Subcutaneous abdominal adipose tissue (tissue), 5 donors: ENCODE results near the gene PEX1.
"Not testable (repeated sequence)": the region's sequence is repeated elsewhere in the genome, so short reads cannot be mapped to it uniquely, and the experiment has no call there.

Experiments used
- H3K27ac ChIP-seq: one replicate; pipeline ENCODE4 v1.7.0; 2013; ENCODE audit warnings: low read depth, mild to moderate bottlenecking, inconsistent platforms, low read length, moderate library complexity
- H3K27me3 ChIP-seq, 5 donors: one replicate each; pipeline ENCODE4 v1.7.0; 2013; ENCODE audit warnings: low read length in 5 of 5, inconsistent platforms in 1 of 5; ENCODE audit not compliant: control insufficient read depth in 5 of 5, insufficient read depth in 4 of 5
- H3K36me3 ChIP-seq, 5 donors: one replicate each; pipeline ENCODE4 v1.7.0; 2013; ENCODE audit warnings: low read length in 5 of 5; ENCODE audit not compliant: control insufficient read depth in 5 of 5, insufficient read depth in 5 of 5
- H3K4me1 ChIP-seq, 5 donors: one replicate each; pipeline ENCODE4 v1.7.0; 2013; ENCODE audit warnings: low read length in 5 of 5, mild to moderate bottlenecking in 3 of 5, moderate library complexity in 1 of 5; ENCODE audit not compliant: control insufficient read depth in 5 of 5, insufficient read depth in 5 of 5
- H3K4me3 ChIP-seq, 5 donors: one replicate each; pipeline ENCODE4 v1.7.0; 2013; ENCODE audit warnings: low read length in 5 of 5, low read depth in 1 of 5
- H3K9ac ChIP-seq, 5 donors: one replicate each; pipeline ENCODE4 v1.7.0; 2013; ENCODE audit warnings: low read length in 5 of 5, mild to moderate bottlenecking in 4 of 5, moderate library complexity in 3 of 5
- H3K9me3 ChIP-seq, 5 donors: one replicate each; pipeline ENCODE4 v1.7.0; 2013; ENCODE audit warnings: low read length in 5 of 5; ENCODE audit not compliant: control insufficient read depth in 5 of 5
- donor health status: healthy.
- donor health status: healthy.
- donor health status: healthy.
- donor health status: healthy.
- donor health status: healthy.

The PEX1 gene

GRCh38 chr7:92484226-92484625 is 44.1 kb downstream of the PEX1 start:
- Histone ChIP-seq H3K36me3 (peaks cover 9 to 22% (median 18%) of the 10 kb centered on the region in 5 donors), H3K4me1 (peaks cover 0 to 23% (median 14%) of the 10 kb centered on the region in 5 donors)
- not testable (repeated sequence) for H3K27ac ChIP-seq, H3K9me3 ChIP-seq, H3K9ac ChIP-seq, H3K27me3 ChIP-seq, H3K4me3 ChIP-seq

- H3K9ac ChIP-seq, H3K27me3 ChIP-seq, H3K9me3 ChIP-seq, H3K27ac ChIP-seq, H3K4me3 ChIP-seq: not testable (repeated sequence)
- peaks cover 7 to 19% (median 12%) of the 10 kb centered on the region in 5 donors for H3K36me3 ChIP-seq
- peaks cover 0 to 21% (median 14%) of the 10 kb centered on the region in 5 donors for H3K4me1 ChIP-seq
Observed at GRCh38 chr7:92483624-92484023, 44.7 kb downstream of the PEX1 start.

GRCh38 chr7:92479146-92479545 is 49.2 kb downstream of the PEX1 start:
- not testable (repeated sequence) for H3K9ac ChIP-seq, H3K27me3 ChIP-seq, H3K4me1 ChIP-seq, H3K4me3 ChIP-seq, H3K27ac ChIP-seq, H3K9me3 ChIP-seq
- H3K36me3 ChIP-seq = peaks cover 0 to 23% (median 2%) of the 10 kb centered on the region in 5 donors

GRCh38 chr7:92478711-92479110 is 49.6 kb downstream of the PEX1 start:
- no peak overlapping the region for H3K27ac ChIP-seq
- no peak overlapping the region for H3K4me3 ChIP-seq
- H3K36me3 ChIP-seq = peaks cover 0 to 23% (median 2%) of the 10 kb centered on the region in 5 donors
- H3K9ac ChIP-seq = no peak overlapping the region
- no peaks in the 10 kb centered on the region for H3K4me1 ChIP-seq
- H3K27me3 ChIP-seq = no peaks in the 10 kb centered on the region
- H3K9me3 ChIP-seq = no peaks in the 10 kb centered on the region

GRCh38 chr7:92478095-92478494 is 50.2 kb downstream of the PEX1 start:
- H3K27me3 ChIP-seq = no peaks in the 10 kb centered on the region
- H3K4me3 ChIP-seq = no peak overlapping the region
- no peaks in the 10 kb centered on the region for H3K9me3 ChIP-seq
- H3K9ac ChIP-seq = no peak overlapping the region
- peaks cover 0 to 23% (median 2%) of the 10 kb centered on the region in 5 donors for H3K36me3 ChIP-seq
- no peak overlapping the region for H3K27ac ChIP-seq
- no peaks in the 10 kb centered on the region for H3K4me1 ChIP-seq

- H3K9me3 ChIP-seq, H3K27ac ChIP-seq, H3K4me3 ChIP-seq, H3K9ac ChIP-seq, H3K4me1 ChIP-seq, H3K27me3 ChIP-seq: not testable (repeated sequence)
- H3K36me3 ChIP-seq = peaks cover 0 to 27% (median 2%) of the 10 kb centered on the region in 5 donors
Observed at GRCh38 chr7:92477681-92478080, 50.6 kb downstream of the PEX1 start, which contains the start of gene ERVW-1. TSS of gene ERVW-1 (minus strand) at chr7:92477946. CDS start at chr7:92470381, 7,565 bp downstream.

GRCh38 chr7:92475851-92476590 is 52.3 kb downstream of the PEX1 start:
- not testable (repeated sequence) for H3K9me3 ChIP-seq, H3K27me3 ChIP-seq, H3K9ac ChIP-seq, H3K27ac ChIP-seq, H3K4me3 ChIP-seq, H3K4me1 ChIP-seq
- peaks cover 0 to 29% (median 4%) of the 10 kb centered on the region in 5 donors for H3K36me3 ChIP-seq

GRCh38 chr7:92475261-92475770 is 53.0 kb downstream of the PEX1 start:
- H3K9ac ChIP-seq, H3K4me1 ChIP-seq, H3K4me3 ChIP-seq, H3K27me3 ChIP-seq, H3K27ac ChIP-seq, H3K9me3 ChIP-seq: not testable (repeated sequence)
- peaks cover 0 to 29% (median 4%) of the 10 kb centered on the region in 5 donors for H3K36me3 ChIP-seq

- not testable (repeated sequence) for H3K4me3 ChIP-seq, H3K9me3 ChIP-seq, H3K4me1 ChIP-seq, H3K9ac ChIP-seq, H3K27me3 ChIP-seq, H3K27ac ChIP-seq
- H3K36me3 ChIP-seq = peaks cover 0 to 29% (median 4%) of the 10 kb centered on the region in 5 donors
Observed at GRCh38 chr7:92473989-92474388, 54.3 kb downstream of the PEX1 start.

GRCh38 chr7:92468589-92468988 is 59.7 kb downstream of the PEX1 start:
- not testable (repeated sequence) for H3K4me1 ChIP-seq, H3K27me3 ChIP-seq, H3K4me3 ChIP-seq, H3K9ac ChIP-seq, H3K27ac ChIP-seq, H3K9me3 ChIP-seq
- H3K36me3 ChIP-seq = peaks cover 3 to 33% (median 16%) of the 10 kb centered on the region in 5 donors
